Liver (tissue), 3 donors: ENCODE measurements around the gene ASPSCR1.

ENCODE experiments used
- EGR1 ChIP-seq, 2 donors: IDR thresholded peaks; 2 replicates each; pipeline ENCODE4 v1.6.1; 2016 to 2018; ENCODE audit warnings: antibody characterized with exemption in 2 of 2, low read depth in 2 of 2
- FOXA1 ChIP-seq: IDR thresholded peaks from 2 replicates; pipeline ENCODE4 v1.6.1; 2016; ENCODE audit warnings: antibody characterized with exemption
- HNF4A ChIP-seq, 2 donors: conservative IDR thresholded peaks; 2 replicates each; pipeline ENCODE4 v1.6.1; 2016; ENCODE audit warnings: antibody characterized with exemption in 2 of 2, mild to moderate bottlenecking in 2 of 2
- HNF4G ChIP-seq: IDR thresholded peaks from 2 replicates; pipeline ENCODE4 v1.6.1; 2016; ENCODE audit warnings: antibody characterized with exemption
- JUND ChIP-seq, 2 donors: IDR thresholded peaks; 2 replicates each; pipeline ENCODE4 v1.6.1; 2016; ENCODE audit warnings: antibody characterized with exemption in 2 of 2
- RAD21 ChIP-seq, 2 donors: IDR thresholded peaks; 2 replicates each; pipeline ENCODE4 v1.6.1; 2016; ENCODE audit warnings: antibody characterized with exemption in 2 of 2, mild to moderate bottlenecking in 2 of 2
- SP1 ChIP-seq: IDR thresholded peaks from 2 replicates; pipeline ENCODE4 v1.6.1; 2018; ENCODE audit warnings: antibody characterized with exemption, mild to moderate bottlenecking
- TAF1 ChIP-seq: conservative IDR thresholded peaks from 2 replicates; pipeline ENCODE4 v1.6.1; 2016; ENCODE audit warnings: antibody characterized with exemption, mild to moderate bottlenecking
- TF ChIP-seq, protein P1 (sequence below): fragments of 150-350 bp; IDR thresholded peaks from 2 replicates; pipeline ENCODE4 v1.5.1; 2017; ENCODE audit warnings: improper control_type of control experiment, low read depth, low read length; ENCODE audit not compliant: missing input control
- TF ChIP-seq, protein P2 (sequence below): IDR thresholded peaks from 2 replicates; pipeline ENCODE4 v1.6.1; 2016; ENCODE audit warnings: antibody characterized with exemption
- TF ChIP-seq, protein P3 (sequence below): IDR thresholded peaks from 2 replicates; pipeline ENCODE4 v1.6.1; 2016; ENCODE audit warnings: antibody characterized with exemption, mild to moderate bottlenecking
- TF ChIP-seq, protein P4 (sequence below): IDR thresholded peaks from 2 replicates; pipeline ENCODE4 v1.6.1; 2016; ENCODE audit warnings: antibody characterized with exemption
- donor health status: healthy.
- donor health status: healthy.

DNA sequence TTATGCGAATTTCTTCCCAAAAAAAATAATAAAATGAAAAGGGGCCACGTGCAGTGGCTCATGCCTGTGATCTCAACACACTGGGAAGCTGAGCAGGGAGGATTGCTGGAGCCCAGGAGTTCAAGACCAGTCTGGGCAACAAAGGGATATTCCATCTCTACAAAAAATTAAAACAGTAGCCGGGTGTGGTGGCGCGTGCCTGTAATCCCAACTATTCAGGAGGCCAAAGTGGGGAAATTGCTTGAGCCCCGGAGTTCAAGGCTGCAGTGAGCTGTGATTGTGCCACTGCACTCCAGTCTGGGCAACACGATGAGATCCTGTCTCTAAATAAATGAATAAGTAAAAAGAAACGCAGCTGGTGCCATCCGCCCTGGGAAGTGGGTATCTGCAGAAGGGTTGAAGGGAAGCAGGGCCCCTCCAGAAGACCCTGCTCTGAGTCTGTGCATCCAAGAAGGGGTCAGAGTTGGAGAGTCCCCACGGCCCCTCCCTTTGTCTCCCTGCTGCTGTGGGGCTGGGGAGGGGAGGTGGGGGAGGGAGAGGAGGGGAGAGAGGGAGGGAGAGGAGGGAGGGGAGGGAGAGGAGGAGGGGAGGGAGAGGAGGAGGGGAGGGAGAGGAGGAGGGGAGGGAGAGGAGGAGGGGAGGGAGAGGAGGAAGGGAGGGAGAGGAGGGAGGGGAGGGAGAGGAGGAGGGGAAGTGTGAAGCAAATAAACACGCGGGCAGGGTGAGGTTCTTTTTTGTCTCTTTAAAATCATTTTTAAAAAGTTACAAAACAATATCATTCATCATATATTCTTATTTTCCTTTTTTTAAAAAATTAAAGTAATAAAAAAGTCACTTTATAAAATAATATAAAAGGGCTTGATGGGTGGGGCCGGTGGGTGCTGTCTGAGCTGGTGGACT is 25.4 kb upstream of the ASPSCR1 start:
- TF ChIP-seq RAD21 (IDR thresholded peaks at IDR 0.05) (no peak), HNF4A (conservative IDR thresholded peaks at IDR 0.05) (no peak), EGR1 (IDR thresholded peaks at IDR 0.05; ENCODE audit: low read depth in 2 of 2) (no peak), TAF1 (no peak), HNF4G (no peak), FOXA1 (no peak), SP1 (no peak), JUND (IDR thresholded peaks at IDR 0.05) (no peak)
- TF ChIP-seq, protein P1, sequence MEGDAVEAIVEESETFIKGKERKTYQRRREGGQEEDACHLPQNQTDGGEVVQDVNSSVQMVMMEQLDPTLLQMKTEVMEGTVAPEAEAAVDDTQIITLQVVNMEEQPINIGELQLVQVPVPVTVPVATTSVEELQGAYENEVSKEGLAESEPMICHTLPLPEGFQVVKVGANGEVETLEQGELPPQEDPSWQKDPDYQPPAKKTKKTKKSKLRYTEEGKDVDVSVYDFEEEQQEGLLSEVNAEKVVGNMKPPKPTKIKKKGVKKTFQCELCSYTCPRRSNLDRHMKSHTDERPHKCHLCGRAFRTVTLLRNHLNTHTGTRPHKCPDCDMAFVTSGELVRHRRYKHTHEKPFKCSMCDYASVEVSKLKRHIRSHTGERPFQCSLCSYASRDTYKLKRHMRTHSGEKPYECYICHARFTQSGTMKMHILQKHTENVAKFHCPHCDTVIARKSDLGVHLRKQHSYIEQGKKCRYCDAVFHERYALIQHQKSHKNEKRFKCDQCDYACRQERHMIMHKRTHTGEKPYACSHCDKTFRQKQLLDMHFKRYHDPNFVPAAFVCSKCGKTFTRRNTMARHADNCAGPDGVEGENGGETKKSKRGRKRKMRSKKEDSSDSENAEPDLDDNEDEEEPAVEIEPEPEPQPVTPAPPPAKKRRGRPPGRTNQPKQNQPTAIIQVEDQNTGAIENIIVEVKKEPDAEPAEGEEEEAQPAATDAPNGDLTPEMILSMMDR: no peak
- TF ChIP-seq, protein P2, sequence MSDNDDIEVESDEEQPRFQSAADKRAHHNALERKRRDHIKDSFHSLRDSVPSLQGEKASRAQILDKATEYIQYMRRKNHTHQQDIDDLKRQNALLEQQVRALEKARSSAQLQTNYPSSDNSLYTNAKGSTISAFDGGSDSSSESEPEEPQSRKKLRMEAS: no peak
- TF ChIP-seq, protein P3, sequence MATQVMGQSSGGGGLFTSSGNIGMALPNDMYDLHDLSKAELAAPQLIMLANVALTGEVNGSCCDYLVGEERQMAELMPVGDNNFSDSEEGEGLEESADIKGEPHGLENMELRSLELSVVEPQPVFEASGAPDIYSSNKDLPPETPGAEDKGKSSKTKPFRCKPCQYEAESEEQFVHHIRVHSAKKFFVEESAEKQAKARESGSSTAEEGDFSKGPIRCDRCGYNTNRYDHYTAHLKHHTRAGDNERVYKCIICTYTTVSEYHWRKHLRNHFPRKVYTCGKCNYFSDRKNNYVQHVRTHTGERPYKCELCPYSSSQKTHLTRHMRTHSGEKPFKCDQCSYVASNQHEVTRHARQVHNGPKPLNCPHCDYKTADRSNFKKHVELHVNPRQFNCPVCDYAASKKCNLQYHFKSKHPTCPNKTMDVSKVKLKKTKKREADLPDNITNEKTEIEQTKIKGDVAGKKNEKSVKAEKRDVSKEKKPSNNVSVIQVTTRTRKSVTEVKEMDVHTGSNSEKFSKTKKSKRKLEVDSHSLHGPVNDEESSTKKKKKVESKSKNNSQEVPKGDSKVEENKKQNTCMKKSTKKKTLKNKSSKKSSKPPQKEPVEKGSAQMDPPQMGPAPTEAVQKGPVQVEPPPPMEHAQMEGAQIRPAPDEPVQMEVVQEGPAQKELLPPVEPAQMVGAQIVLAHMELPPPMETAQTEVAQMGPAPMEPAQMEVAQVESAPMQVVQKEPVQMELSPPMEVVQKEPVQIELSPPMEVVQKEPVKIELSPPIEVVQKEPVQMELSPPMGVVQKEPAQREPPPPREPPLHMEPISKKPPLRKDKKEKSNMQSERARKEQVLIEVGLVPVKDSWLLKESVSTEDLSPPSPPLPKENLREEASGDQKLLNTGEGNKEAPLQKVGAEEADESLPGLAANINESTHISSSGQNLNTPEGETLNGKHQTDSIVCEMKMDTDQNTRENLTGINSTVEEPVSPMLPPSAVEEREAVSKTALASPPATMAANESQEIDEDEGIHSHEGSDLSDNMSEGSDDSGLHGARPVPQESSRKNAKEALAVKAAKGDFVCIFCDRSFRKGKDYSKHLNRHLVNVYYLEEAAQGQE: no peak
- TF ChIP-seq, protein P4, sequence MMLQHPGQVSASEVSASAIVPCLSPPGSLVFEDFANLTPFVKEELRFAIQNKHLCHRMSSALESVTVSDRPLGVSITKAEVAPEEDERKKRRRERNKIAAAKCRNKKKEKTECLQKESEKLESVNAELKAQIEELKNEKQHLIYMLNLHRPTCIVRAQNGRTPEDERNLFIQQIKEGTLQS: no peak
